NCI-H345 treated with DMSO at 0.1 percent for 48 hours (cell line): Measurements from ENCODE around the gene DOHH.

Experiments used
- DNase-seq: peaks from one replicate; lab custom pipeline; 2025; ENCODE audit not compliant: unreplicated experiment; lab: John Stamatoyannopoulos, UW

The DOHH gene, protein sequence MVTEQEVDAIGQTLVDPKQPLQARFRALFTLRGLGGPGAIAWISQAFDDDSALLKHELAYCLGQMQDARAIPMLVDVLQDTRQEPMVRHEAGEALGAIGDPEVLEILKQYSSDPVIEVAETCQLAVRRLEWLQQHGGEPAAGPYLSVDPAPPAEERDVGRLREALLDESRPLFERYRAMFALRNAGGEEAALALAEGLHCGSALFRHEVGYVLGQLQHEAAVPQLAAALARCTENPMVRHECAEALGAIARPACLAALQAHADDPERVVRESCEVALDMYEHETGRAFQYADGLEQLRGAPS

GRCh38 chr19:3500429-3501101 is at the start of gene DOHH:
Gene DOHH (minus strand): TSS chr19:3500674. CDS start chr19:3496814, 3,860 bp downstream.
- peak; percentile 97 for DNase-seq

GRCh38 chr19:3549816-3550215 is 49.3 kb upstream of the DOHH start:
- DNase-seq: no peak

DNA sequence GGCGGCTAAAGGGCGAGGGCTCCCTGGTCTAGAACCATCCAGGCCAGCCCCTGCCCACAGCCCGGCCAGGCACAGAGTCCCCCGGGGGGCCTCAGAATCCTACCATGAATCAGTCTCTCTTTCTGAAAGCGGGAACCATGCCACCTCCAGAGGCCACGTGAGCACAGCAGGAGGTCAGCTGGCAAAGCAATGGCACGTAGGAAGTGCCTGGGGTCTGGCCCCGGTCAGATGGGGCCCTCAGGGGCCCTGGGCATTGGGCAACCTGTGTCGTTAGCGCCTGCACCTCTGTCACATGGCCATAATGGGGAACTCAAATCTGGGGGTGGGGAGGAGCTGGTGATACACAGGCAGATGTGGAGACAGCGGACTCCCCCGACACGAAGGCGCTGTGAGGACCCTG is 48.1 kb upstream of the DOHH start:
- no peak for DNase-seq

DNA sequence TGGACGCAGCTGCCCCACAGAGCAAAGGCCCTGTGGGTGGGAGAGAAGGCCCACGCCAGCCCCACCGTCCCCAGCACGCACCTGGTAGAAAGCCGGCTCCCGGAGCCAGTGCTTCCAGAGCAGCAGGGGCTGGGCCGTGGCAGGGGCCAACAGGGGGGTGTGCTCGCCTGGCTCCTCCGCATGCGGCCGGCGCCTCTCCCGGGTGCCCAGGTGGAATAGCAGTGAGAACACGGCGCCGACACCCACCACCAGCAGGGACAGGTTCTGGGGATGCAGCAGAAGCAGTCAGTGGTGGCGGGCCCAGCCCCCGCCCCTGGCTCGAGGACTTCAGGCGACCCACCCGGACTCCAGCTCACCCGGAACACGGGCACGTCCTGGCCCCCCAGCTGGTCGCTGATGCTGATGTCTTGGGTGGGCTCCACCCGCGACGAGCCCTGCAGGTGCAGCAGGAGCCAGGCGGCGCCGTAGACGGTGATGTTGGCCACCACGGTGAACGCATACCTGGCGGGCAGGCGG is 47.4 kb upstream of the DOHH start:
- no peak for DNase-seq

GRCh38 chr19:3547301-3547731 is 46.8 kb upstream of the DOHH start:
- no peak for DNase-seq

GRCh38 chr19:3546119-3546518 is 45.6 kb upstream of the DOHH start:
- DNase-seq: no peak

GRCh38 chr19:3545669-3546034 is 45.2 kb upstream of the DOHH start:
- DNase-seq: no peak

GRCh38 chr19:3544742-3545668 is 44.5 kb upstream of the DOHH start:
- no peak for DNase-seq

DNA sequence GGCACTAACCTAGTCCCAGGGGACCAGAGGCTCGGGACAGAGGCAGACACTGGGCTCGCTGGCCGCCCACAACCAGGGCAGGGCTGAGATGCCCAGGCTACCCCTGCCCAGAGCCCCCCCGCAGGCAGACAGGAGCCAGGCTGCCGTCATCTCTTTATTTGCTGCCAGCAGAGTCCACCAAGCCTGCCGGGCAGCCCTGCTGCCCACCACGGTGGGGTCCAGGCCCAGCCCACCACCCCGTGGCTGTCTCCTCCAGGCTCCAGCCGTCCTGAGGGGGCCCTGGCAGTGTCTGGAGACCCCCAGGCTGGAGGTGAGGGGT is 43.5 kb upstream of the DOHH start:
- DNase-seq: no peak

GRCh38 chr19:3543150-3544057 is 42.9 kb upstream of the DOHH start:
- no peak for DNase-seq

GRCh38 chr19:3539756-3540118 is 39.3 kb upstream of the DOHH start:
- no peak for DNase-seq

- DNase-seq: no peak
Observed at GRCh38 chr19:3538965-3539755, 38.7 kb upstream of the DOHH start, which contains the start of gene TEKTIP1. Gene TEKTIP1 (plus strand): TSS chr19:3539174. CDS start chr19:3539178, 4 bp downstream.

DNA sequence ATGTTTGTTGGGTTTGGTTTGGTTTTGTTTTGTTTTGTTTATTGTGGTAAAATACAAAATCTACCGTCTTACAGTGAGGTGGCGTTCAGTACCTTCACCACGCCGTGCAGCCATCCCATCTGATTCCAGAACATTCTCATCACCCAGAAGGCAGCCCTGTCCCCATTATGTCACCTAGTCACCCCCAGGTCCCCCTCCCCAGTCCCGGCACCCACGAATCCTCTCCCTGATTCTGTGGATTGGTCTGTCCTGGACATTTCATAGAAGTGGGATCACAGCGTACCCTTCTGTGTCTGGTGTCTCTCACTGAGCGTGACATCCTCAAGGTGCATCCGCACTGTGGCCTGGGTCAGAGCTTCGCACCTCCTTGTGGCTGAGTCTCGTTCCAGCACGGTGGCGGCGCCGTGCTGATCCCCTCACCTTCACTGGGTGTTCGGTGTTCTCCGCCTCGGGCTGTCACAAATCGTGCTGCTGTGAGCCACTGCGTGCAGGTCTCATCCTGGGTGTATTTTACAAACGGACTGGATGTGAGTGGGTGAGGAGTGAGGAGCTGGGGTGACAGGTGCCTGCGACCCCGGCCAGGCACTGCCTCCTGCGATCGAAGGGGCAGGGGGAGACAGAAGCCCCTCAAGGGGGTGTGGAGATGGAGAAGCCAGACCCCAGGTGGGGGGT is 37.9 kb upstream of the DOHH start:
- no peak for DNase-seq

DNA sequence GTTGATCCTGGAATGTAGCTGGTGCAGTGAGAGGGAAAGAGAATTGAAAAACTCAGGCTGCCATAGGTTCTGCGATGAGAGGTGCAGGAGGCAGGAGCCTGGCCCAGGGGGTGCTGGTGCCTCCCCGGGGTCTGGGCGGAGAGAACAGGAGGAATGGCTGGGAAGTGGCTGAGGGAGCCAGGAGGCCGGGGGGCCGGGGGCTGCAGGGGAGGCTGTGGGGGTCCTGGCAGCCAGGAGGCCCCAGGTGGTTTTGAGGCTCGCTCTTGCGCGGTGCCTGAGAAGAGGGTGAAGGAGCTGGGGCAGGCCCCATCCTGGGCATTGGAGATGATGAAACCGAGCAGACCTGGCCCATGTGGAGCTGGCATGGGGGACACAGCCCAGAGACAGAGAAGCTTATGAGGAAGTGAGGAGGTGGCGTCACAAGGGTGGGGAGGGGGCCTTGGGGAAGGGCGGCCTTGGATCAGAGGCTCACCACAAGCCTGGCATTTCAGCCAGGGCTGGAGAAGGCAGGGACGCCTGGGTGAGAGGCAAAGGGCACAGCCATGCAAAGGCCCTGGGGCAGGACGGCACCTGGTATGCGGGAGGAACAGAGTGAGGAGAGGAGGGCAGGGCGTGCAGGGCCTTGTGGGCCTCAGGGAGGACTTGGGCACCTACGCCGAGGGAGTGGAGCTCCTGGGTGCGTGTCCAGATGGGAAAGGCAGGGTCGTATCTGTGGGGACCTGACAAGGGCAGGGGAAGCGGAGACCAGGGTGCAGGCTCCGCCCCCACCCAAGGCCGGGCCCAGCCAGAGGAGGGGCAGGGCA is 37.2 kb upstream of the DOHH start:
- no peak for DNase-seq

DNA sequence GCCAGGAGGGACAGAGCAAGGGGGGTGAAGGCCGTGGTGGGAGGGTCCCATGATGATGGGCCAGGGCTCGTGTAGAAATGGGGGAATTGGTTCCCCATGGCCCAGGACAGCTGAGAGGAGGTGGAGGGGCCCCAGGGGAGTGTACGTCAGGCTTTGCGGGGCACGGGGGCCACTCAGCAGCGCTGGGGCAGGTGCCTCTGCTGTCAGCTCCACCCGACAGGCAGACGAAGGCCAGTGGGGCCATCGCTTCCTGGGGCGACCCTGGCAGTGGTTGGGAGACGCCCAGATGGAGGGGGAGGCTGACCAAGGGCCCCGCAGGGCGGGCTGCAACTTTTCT is 36.6 kb upstream of the DOHH start:
- DNase-seq: no peak

DNA sequence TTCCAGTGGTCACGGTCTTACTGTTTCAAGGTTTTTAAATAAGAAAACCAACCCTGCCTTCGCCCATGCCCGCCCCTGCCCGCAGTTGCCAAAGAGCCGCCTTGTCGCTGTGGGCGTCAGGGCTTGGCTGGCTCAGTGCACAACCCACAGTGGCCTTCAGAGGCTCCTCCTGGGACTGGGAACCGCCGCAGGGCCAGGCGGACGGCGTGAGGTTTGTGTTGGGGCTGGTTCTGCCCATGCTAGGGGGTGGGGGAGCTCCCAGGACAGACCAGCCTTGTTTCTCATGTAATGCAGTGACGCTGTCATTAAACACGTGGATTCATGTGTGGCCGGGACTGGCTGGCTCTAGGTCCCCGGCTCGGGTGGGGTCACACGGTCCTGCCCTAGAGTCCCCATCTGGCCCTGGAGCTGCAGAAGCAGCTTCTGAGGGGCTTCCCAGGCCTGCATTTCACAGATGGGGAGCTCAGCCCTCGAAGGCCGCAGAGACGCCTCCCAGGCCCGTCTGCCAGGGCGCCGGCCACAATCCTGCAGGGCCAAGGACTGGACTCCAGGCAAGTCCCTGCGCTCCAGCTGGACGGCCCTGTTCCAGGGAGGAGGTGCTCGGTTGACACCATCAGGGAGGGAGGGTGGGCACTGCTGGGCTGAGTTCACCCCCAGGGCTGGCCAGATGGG is 36.1 kb upstream of the DOHH start:
- no peak for DNase-seq

GRCh38 chr19:3535981-3536380 is 35.5 kb upstream of the DOHH start:
- DNase-seq: no peak

GRCh38 chr19:3535563-3535965 is 35.1 kb upstream of the DOHH start:
- DNase-seq: no peak
